Calu3 (cell line): ENCODE results near the gene WDR46. TPM values are rescaled to one million over a fixed set of nuclear protein-coding genes. Genes with fewer than 3 reads are reported as not detected.

Experiments
- BruUV-seq: library from RNA; stranded (reverse); fragments of 400-500 nt; replicated peaks from 2 replicates; lab custom pipeline; 2021; lab: Mats Ljungman, UMichigan
- CTCF ChIA-PET: fragments of 300-600 bp; sonication (Branson Sonifier 250); formaldehyde crosslinking; loops from one replicate; lab custom pipeline; 2022; ENCODE audit warnings: antibody characterized with exemption; lab: Charles Lee
- DNase-seq: peaks from one replicate; pipeline ENCODE4 v3.0.0; 2022
- H3K27ac Mint-ChIP-seq: one replicate; pipeline ENCODE4 v1.8.0; 2022; ENCODE audit warnings: mixed read lengths; ENCODE audit not compliant: unreplicated experiment
- H3K27me3 Mint-ChIP-seq: one replicate; pipeline ENCODE4 v1.8.0; 2022; ENCODE audit warnings: mixed read lengths; ENCODE audit not compliant: unreplicated experiment
- H3K36me3 Mint-ChIP-seq: one replicate; pipeline ENCODE4 v1.8.0; 2022; ENCODE audit warnings: mild to moderate bottlenecking, moderate library complexity, mixed read lengths; ENCODE audit not compliant: insufficient read depth, unreplicated experiment
- H3K4me1 Mint-ChIP-seq: one replicate; pipeline ENCODE4 v1.8.0; 2022; ENCODE audit warnings: mild to moderate bottlenecking, low read depth, mixed read lengths; ENCODE audit not compliant: unreplicated experiment
- H3K4me3 Mint-ChIP-seq: one replicate; pipeline ENCODE4 v1.8.0; 2022; ENCODE audit warnings: mild to moderate bottlenecking, low read depth, moderate library complexity, mixed read lengths; ENCODE audit not compliant: unreplicated experiment
- H3K9me3 Mint-ChIP-seq: one replicate; pipeline ENCODE4 v1.8.0; 2022; ENCODE audit warnings: low read depth, mixed read lengths; ENCODE audit not compliant: unreplicated experiment
- intact Hi-C: fragments of 100-400 bp; cut with micrococcal nuclease; formaldehyde crosslinking; loops from one replicate; pipeline ENCODE4 v1.10.0; 2022; ENCODE audit not compliant: unreplicated experiment
- total RNA-seq: library from RNA; stranded (reverse); gene quantifications from 2 replicates; pipeline ENCODE4 v1.2.3, GENCODE V29; 2022
- TF ChIP-seq, protein P1 (sequence below): fragments of 200-600 bp; IDR thresholded peaks from one replicate; pipeline ENCODE4 v1.8.0; 2022; ENCODE audit warnings: antibody characterized with exemption; ENCODE audit not compliant: unreplicated experiment

Gene WDR46
- total RNA-seq, 1 experiment from 2014 or later, result 125 TPM

DNA sequence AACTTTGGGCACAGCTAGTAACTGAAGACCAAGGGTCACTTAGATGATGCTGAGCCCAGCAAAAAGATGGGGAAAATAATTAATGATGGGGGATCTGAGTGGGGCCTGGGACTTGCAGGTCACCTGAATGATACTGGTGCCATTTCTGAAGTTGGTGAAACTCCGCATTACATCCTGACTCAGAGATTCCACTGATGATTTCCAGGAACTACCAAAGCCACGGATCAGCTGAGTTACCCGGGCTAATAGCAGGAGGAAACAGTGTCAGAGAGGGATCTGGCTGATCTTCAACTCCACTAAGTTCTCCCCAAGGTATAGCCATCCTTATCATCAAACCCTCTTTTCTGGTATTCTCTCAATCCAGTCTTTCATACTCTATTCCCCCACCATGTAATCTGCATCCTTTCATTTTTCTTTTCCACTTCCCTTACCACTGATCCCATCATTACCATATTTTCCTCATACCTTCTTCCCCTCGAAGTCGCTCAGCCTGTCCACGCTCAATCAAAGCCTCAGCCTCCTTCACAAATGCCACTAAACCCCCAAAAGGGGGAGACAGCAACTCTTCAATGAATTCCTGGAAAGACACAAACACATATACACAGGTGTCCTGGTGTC lies 37.5 kb downstream of the WDR46 start:
- Mint-ChIP-seq H3K9me3 (no peaks in the 10 kb centered on the region), H3K27me3 (peaks cover 2% of the 10 kb centered on the region), H3K4me1 (peaks cover 26% of the 10 kb centered on the region), H3K4me3 (no peak overlapping the region), H3K27ac (no peak overlapping the region), H3K36me3 (peaks cover 44% of the 10 kb centered on the region)
- intact Hi-C loops, result no loop called here
- CTCF ChIA-PET, result interaction anchor here (0.6 to 0.7 kb wide), 2 partner anchors 101 to 176 kb away, joined by 3 to 7 read pairs; partner anchors contain the start of gene HLA-DPB1
- TF ChIP-seq, protein P1, sequence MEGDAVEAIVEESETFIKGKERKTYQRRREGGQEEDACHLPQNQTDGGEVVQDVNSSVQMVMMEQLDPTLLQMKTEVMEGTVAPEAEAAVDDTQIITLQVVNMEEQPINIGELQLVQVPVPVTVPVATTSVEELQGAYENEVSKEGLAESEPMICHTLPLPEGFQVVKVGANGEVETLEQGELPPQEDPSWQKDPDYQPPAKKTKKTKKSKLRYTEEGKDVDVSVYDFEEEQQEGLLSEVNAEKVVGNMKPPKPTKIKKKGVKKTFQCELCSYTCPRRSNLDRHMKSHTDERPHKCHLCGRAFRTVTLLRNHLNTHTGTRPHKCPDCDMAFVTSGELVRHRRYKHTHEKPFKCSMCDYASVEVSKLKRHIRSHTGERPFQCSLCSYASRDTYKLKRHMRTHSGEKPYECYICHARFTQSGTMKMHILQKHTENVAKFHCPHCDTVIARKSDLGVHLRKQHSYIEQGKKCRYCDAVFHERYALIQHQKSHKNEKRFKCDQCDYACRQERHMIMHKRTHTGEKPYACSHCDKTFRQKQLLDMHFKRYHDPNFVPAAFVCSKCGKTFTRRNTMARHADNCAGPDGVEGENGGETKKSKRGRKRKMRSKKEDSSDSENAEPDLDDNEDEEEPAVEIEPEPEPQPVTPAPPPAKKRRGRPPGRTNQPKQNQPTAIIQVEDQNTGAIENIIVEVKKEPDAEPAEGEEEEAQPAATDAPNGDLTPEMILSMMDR, result no peak
- no TSS peak for BruUV-seq
- DNase-seq, result no peak

DNA sequence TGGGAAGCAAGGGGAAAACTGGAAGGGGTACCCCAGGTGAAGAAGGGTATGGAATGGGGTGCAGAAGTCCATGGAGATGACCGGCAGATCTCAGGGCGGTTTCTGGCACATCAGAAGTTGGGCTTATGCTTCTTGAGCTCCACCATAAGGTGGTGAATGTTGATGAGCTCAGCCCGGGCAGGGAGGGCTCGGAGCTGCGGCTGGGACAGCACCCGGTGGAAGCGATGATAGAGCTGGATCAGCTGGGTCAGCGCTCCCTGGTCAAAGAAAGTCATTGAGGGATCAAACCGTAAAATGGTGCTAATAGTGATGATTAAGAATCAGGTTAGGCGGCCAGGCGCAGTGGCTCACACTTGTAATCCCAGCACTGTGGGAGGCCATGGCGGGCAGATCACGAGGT lies 38.3 kb downstream of the WDR46 start:
- H3K27me3 Mint-ChIP-seq, result peaks cover 10% of the 10 kb centered on the region
- no TSS peak for BruUV-seq
- peaks cover 44% of the 10 kb centered on the region for H3K36me3 Mint-ChIP-seq
- peak overlapping the region; percentile 51 for H3K27ac Mint-ChIP-seq
- intact Hi-C loops, result no loop called here
- peak overlapping the region; percentile 66 for H3K4me3 Mint-ChIP-seq
- TF ChIP-seq, protein P1, result no peak
- CTCF ChIA-PET, result interaction anchor here (0.7 to 1.3 kb wide), 2 partner anchors 42 to 175 kb away, joined by 3 read pairs; partner anchors contain the start of genes HLA-DPB1 and RING1
- H3K9me3 Mint-ChIP-seq, result no peaks in the 10 kb centered on the region
- DNase-seq, result no peak
- H3K4me1 Mint-ChIP-seq, result peaks cover 26% of the 10 kb centered on the region

DNA sequence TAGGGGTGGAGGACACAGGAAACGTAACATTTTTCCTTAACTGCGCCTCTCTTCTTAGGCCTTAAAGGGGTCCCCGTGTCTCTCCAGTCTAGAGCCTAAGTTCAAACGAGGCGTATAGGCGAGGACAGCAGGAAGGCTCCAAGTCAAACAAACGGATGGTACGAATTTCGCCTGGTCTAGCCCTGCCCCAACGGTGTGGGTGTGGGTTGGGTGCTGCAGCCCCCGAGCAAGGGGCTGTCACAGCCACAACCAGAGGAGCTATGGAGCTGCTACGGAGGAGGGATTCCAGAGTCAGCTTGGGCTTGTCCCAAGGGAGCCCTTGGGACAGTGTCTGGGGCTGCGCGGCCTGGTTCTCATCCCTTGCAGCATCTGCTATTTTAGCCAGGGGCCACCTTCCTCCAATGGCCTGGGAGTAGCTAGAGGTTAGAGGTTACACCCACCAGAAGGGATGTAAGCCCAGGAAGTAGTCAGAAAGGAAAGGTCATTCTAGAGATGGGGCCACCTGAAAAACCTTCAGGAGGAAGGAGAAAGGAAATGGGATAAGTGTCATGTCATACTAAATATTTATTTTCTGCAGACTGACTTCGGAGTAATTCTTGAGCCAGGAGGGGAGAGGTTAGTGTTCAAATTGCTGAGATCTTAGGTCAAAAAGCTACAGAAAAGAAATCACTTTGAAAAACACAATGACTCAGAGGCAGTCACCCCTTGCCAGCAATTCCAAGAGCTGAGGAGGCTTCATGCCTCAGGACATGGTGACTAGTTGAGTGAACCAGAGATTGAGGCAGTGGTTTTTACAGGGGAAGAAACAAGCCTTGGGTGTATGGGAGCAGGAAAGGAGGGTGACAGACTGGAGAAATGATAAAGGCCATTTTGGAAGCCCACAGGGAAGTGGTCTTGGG lies 39.1 kb downstream of the WDR46 start:
- TF ChIP-seq, protein P1, result no peak
- H3K9me3 Mint-ChIP-seq, result no peaks in the 10 kb centered on the region
- TSS peak; percentile 59 for BruUV-seq
- H3K4me3 Mint-ChIP-seq, result peak overlapping the region; percentile 66
- peaks cover 26% of the 10 kb centered on the region for H3K4me1 Mint-ChIP-seq
- intact Hi-C loops, result loop anchor here (2.0 to 5.0 kb wide), 3 partner anchors 43 to 238 kb away; partner anchors contain the start of gene RING1
- peaks cover 11% of the 10 kb centered on the region for H3K27me3 Mint-ChIP-seq
- peaks cover 44% of the 10 kb centered on the region for H3K36me3 Mint-ChIP-seq
- H3K27ac Mint-ChIP-seq, result peak overlapping the region; percentile 51
- CTCF ChIA-PET, result interaction anchor here (0.7 to 2.7 kb wide), 11 partner anchors 19 to 412 kb away, joined by 3 to 13 read pairs (median 5); partner anchors contain the start of genes RING1, RPS18, TAP2 and VPS52
- no peak for DNase-seq
